Tibial nerve (tissue), 4 donors: ENCODE measurements around the gene PLA2G6.

ENCODE experiments used
- CTCF ChIP-seq, 5 experiments: fragments of 200-600 bp in 3 of 5; fragments of 450-650 bp in 2 of 5; sonication (generic) in 3 of 5; IDR thresholded peaks; one replicate each; pipeline ENCODE4 v1.5.1; 2016 to 2019; ENCODE audit warnings: antibody characterized with exemption in 5 of 5, mild to moderate bottlenecking in 3 of 5, moderate library complexity in 2 of 5
- EP300 ChIP-seq, 2 donors: sonication (generic); formaldehyde crosslinking; IDR thresholded peaks; one replicate each; pipeline ENCODE4 v1.6.1; 2017; ENCODE audit warnings: antibody characterized with exemption in 2 of 2, mild to moderate bottlenecking in 1 of 2
- POLR2A ChIP-seq, 2 donors: fragments of 450-650 bp; IDR thresholded peaks; one replicate each; pipeline ENCODE4 v1.6.1; 2017; ENCODE audit warnings: antibody characterized with exemption in 2 of 2, mild to moderate bottlenecking in 2 of 2, moderate library complexity in 2 of 2

GRCh38 chr22:38212442-38212841 is 30.8 kb upstream of the PLA2G6 start:
- TF ChIP-seq CTCF (IDR thresholded peaks at IDR 0.05) (no peak), EP300 (IDR thresholded peaks at IDR 0.05) (no peak), POLR2A (IDR thresholded peaks at IDR 0.05) (no peak)
